HG03139 (cell line): Measurements from ENCODE around the gene NUDT21.
"Not testable (repeated sequence)": the region's sequence is repeated elsewhere in the genome, so short reads cannot be mapped to it uniquely, and the experiment has no call there.

Experiments used
- ATAC-seq: cut with Tn5 transposase; IDR thresholded peaks from one replicate; pipeline ENCODE4 v1.9.1; 2021; ENCODE audit not compliant: unreplicated experiment

Gene NUDT21

GRCh38 chr16:56450986-56451752 is at the start of gene NUDT21, which contains the start of gene OGFOD1:
TSS of gene NUDT21 (minus strand) at chr16:56451332. CDS start at chr16:56451202, 130 bp downstream.
TSS of gene OGFOD1 (plus strand) at chr16:56451554. CDS start at chr16:56451613, 59 bp downstream.
- peak; percentile 98 for ATAC-seq

GRCh38 chr16:56493815-56494214 is 42.7 kb upstream of the NUDT21 start:
- ATAC-seq: no peak

GRCh38 chr16:56493126-56493525 is 42.0 kb upstream of the NUDT21 start:
- no peak for ATAC-seq

- ATAC-seq: no peak
Observed at GRCh38 chr16:56491657-56492261, 40.6 kb upstream of the NUDT21 start.

- ATAC-seq: not testable (repeated sequence)
Observed at GRCh38 chr16:56488868-56489267, 37.7 kb upstream of the NUDT21 start.

GRCh38 chr16:56488035-56488434 is 36.9 kb upstream of the NUDT21 start:
- ATAC-seq: no peak

GRCh38 chr16:56483394-56483793 is 32.3 kb upstream of the NUDT21 start:
- no peak for ATAC-seq

- no peak for ATAC-seq
Observed at GRCh38 chr16:56482683-56483236, 31.6 kb upstream of the NUDT21 start.

GRCh38 chr16:56481468-56482122 is 30.5 kb upstream of the NUDT21 start:
- no peak for ATAC-seq

- no peak for ATAC-seq
Observed at GRCh38 chr16:56480776-56481467, 29.8 kb upstream of the NUDT21 start.

- ATAC-seq: no peak
Observed at GRCh38 chr16:56479469-56479868, 28.3 kb upstream of the NUDT21 start.

- ATAC-seq: no peak
Observed at GRCh38 chr16:56478281-56479049, 27.3 kb upstream of the NUDT21 start.

GRCh38 chr16:56477096-56477878 is 26.2 kb upstream of the NUDT21 start:
- ATAC-seq: no peak

GRCh38 chr16:56475201-56475600 is 24.1 kb upstream of the NUDT21 start:
- no peak for ATAC-seq

- no peak for ATAC-seq
Observed at GRCh38 chr16:56470666-56471065, 19.5 kb upstream of the NUDT21 start.

- no peak for ATAC-seq
Observed at GRCh38 chr16:56470232-56470631, 19.1 kb upstream of the NUDT21 start.

GRCh38 chr16:56469748-56470147 is 18.6 kb upstream of the NUDT21 start:
- ATAC-seq: no peak

- no peak for ATAC-seq
Observed at GRCh38 chr16:56468800-56469199, 17.7 kb upstream of the NUDT21 start.

GRCh38 chr16:56466344-56466743 is 15.2 kb upstream of the NUDT21 start:
- ATAC-seq: no peak
